Neural cell (in vitro differentiated cells): Measurements from ENCODE around the gene ST6GALNAC1.

Experiments used
- CTCF ChIP-seq: fragments of 450-650 bp; IDR thresholded peaks from 2 replicates; pipeline ENCODE4 v1.5.1; 2014; ENCODE audit warnings: antibody characterized with exemption, mild to moderate bottlenecking, moderate library complexity; ENCODE audit not compliant: poor library complexity, severe bottlenecking
- POLR2AphosphoS5 ChIP-seq: IDR thresholded peaks from 2 replicates; pipeline ENCODE4 v1.6.1; 2012

- TF ChIP-seq POLR2AphosphoS5 (no peak), CTCF (peak; percentile 10)
Observed at GRCh38 chr17:76683011-76683755, 39.6 kb upstream of the ST6GALNAC1 start.
